H1 (cell line): Measurements from ENCODE around the gene TMEM266. TPM values are rescaled to one million over a fixed set of nuclear protein-coding genes. Genes with fewer than 3 reads are reported as not detected.

ENCODE experiments used
- SRF ChIP-seq: IDR thresholded peaks from 2 replicates; pipeline ENCODE4 v1.6.1; 2011; ENCODE audit warnings: mild to moderate bottlenecking, low read depth, low read length, moderate library complexity
- polyA plus RNA-seq, 7 experiments: library from polyadenylated mRNA; depleted of rRNA in 3 of 7; stranded (reverse) in 5 of 7; unstranded in 2 of 7; fragments of >200 nt in 5 of 7; fragments of 200-250 nt in 2 of 7; gene quantifications; 1 replicate in 5 of 7; 2 replicates in 1 of 7; 4 replicates in 1 of 7; pipeline versions ENCODE4 v1.2.1 to v1.2.3, GENCODE V29; 2011 to 2013; ENCODE audit warnings: missing spikeins in 2 of 7, mixed read lengths in 2 of 7
- total RNA-seq: library from RNA; stranded (reverse); fragmentation: NEBNext Ultra II Directional; extraction: Animal tissue kit (Norgen Biotek cat#: 25700); gene quantifications from 2 replicates; pipeline ENCODE4 v1.2.1, GENCODE V29; 2021

Gene TMEM266
- total and polyA plus RNA-seq, 2 of the 8 experiments (the other 6 are each of a cell fraction or from before 2014, with no cell fraction given): 2.6 TPM

DNA sequence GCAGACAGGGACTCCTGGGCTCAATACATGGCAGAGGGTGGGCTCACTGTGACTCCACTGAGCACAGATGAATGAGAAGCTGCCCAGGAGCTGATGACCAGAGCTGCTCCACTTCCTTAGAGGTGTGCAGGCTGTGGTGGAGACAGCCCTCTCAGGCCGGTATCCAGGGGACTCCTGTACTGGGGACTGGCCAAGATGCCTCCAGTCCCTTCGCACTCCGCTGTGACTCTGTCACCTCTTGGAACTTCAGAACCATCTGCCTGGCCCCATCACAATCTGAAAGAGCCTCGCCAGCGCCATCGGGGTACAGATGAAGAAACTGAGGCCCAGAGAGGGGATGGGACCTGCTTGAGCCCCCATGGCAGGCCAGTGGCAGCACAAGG is 140.3 kb downstream of the TMEM266 start (continued):
- TF ChIP-seq SRF: no peak
